IMR-90 (cell line): ENCODE results near the gene ITPRID1. TPM values are rescaled to one million over a fixed set of nuclear protein-coding genes. Genes with fewer than 3 reads are reported as not detected.

Experiments
- ATAC-seq: fragments of 200-7000 bp; cut with Tn5 transposase; 2 replicates; pipeline ENCODE4 v1.9.1; 2020; ENCODE audit warnings: low read depth, mild to moderate bottlenecking, moderate library complexity
- BruUV-seq: library from RNA; stranded (reverse); fragments of 400-500 nt; replicated peaks from 2 replicates; lab custom pipeline; 2021; lab: Mats Ljungman, UMichigan
- CTCF ChIA-PET: fragments of 300-600 bp; formaldehyde crosslinking; extraction: SDS; loops from one replicate; lab custom pipeline; 2021; ENCODE audit warnings: antibody characterized with exemption; lab: Yijun Ruan, JAX
- POLR2A ChIA-PET: fragments of 300-600 bp; sonication (Branson Sonifier 250); formaldehyde crosslinking; loops from one replicate; lab custom pipeline; 2022; ENCODE audit warnings: antibody characterized with exemption; ENCODE audit not compliant: unreplicated experiment; lab: Charles Lee
- DNase-seq: peaks from one replicate; pipeline ENCODE4 v3.0.0; 2013
- H2AFZ ChIP-seq: replicated peaks from 2 replicates; pipeline ENCODE3; 2013; ENCODE audit warnings: low read length, mild to moderate bottlenecking; ENCODE audit not compliant: poor library complexity
- H2AK5ac ChIP-seq: 2 replicates; pipeline ENCODE4 v1.6.1; 2013; ENCODE audit warnings: low read depth, low read length, inconsistent platforms
- H2AK9ac ChIP-seq: replicated peaks from 2 replicates; pipeline ENCODE3; 2013; ENCODE audit warnings: mild to moderate bottlenecking, low read depth, low read length, moderate library complexity; ENCODE audit not compliant: poor library complexity
- H2BK120ac ChIP-seq: 2 replicates; pipeline ENCODE4 v1.6.1; 2013; ENCODE audit warnings: low read depth, low read length, inconsistent platforms
- H2BK15ac ChIP-seq: 3 replicates; pipeline ENCODE4 v1.6.1; 2013; ENCODE audit warnings: low read depth, low read length, inconsistent platforms
- H2BK20ac ChIP-seq: 2 replicates; pipeline ENCODE4 v1.6.1; 2013; ENCODE audit warnings: low read depth, mild to moderate bottlenecking, inconsistent platforms, low read length, moderate library complexity
- H2BK5ac ChIP-seq: 2 replicates; pipeline ENCODE4 v1.6.1; 2013; ENCODE audit warnings: mild to moderate bottlenecking, low read depth, low read length, inconsistent platforms; ENCODE audit not compliant: poor library complexity, severe bottlenecking
- H3K14ac ChIP-seq: replicated peaks from 2 replicates; pipeline ENCODE4 v1.6.1; 2013; ENCODE audit warnings: low read depth, low read length, inconsistent platforms
- H3K18ac ChIP-seq: 2 replicates; pipeline ENCODE4 v1.6.1; 2013; ENCODE audit warnings: low read depth, low read length, control low read depth
- H3K23ac ChIP-seq: 2 replicates; pipeline ENCODE4 v1.6.1; 2013; ENCODE audit warnings: low read depth, low read length, inconsistent platforms
- H3K27ac ChIP-seq: 2 replicates; pipeline ENCODE4 v1.5.1; 2013; ENCODE audit warnings: mild to moderate bottlenecking, control low read depth, low read length; ENCODE audit not compliant: insufficient read depth
- H3K27me3 ChIP-seq: 2 replicates; pipeline ENCODE4 v1.6.1; 2013; ENCODE audit warnings: low read length; ENCODE audit not compliant: control insufficient read depth, insufficient read depth
- H3K36me3 ChIP-seq: 2 replicates; pipeline ENCODE4 v1.6.1; 2013; ENCODE audit warnings: low read length, mixed read lengths; ENCODE audit not compliant: control insufficient read depth, insufficient read depth
- H3K4ac ChIP-seq: 2 replicates; pipeline ENCODE4 v1.6.1; 2013; ENCODE audit warnings: low read depth, low read length, inconsistent platforms
- H3K4me1 ChIP-seq: 2 replicates; pipeline ENCODE4 v1.6.1; 2013; ENCODE audit warnings: low read length, mixed read lengths; ENCODE audit not compliant: control insufficient read depth, insufficient read depth
- H3K4me2 ChIP-seq: 2 replicates; pipeline ENCODE4 v1.6.1; 2013; ENCODE audit warnings: low read depth, mild to moderate bottlenecking, control low read depth, low read length, moderate library complexity
- H3K4me3 ChIP-seq: 2 replicates; pipeline ENCODE4 v1.5.1; 2013; ENCODE audit warnings: low read depth, mild to moderate bottlenecking, control low read depth, low read length, moderate library complexity; ENCODE audit not compliant: insufficient read depth
- H3K56ac ChIP-seq: 2 replicates; pipeline ENCODE4 v1.6.1; 2013; ENCODE audit warnings: low read length, inconsistent platforms; ENCODE audit not compliant: insufficient read depth; ENCODE audit errors: extremely low read depth
- H3K79me1 ChIP-seq, 2 experiments: 2 replicates each; pipeline ENCODE4 v1.6.1; 2013; ENCODE audit warnings: low read length in 2 of 2, inconsistent platforms in 1 of 2, low read depth in 1 of 2
- H3K9ac ChIP-seq: 2 replicates; pipeline ENCODE4 v1.6.1; 2013; ENCODE audit warnings: low read depth, low read length, control low read depth
- H3K9me1 ChIP-seq: 2 replicates; pipeline ENCODE4 v1.6.1; 2013; ENCODE audit warnings: low read length, inconsistent platforms; ENCODE audit not compliant: insufficient read depth
- H3K9me3 ChIP-seq: 2 replicates; pipeline ENCODE4 v1.6.1; 2013; ENCODE audit warnings: low read length; ENCODE audit not compliant: control insufficient read depth, insufficient read depth
- H4K20me1 ChIP-seq: 2 replicates; pipeline ENCODE4 v1.6.1; 2013; ENCODE audit warnings: low read length, inconsistent platforms; ENCODE audit not compliant: insufficient read depth
- H4K5ac ChIP-seq: 2 replicates; pipeline ENCODE4 v1.6.1; 2013; ENCODE audit warnings: mild to moderate bottlenecking, low read depth, low read length, control low read depth
- H4K8ac ChIP-seq, 2 experiments: 2 replicates each; pipeline ENCODE4 v1.6.1; 2013; ENCODE audit warnings: low read depth in 2 of 2, low read length in 2 of 2, control low read depth in 1 of 2, inconsistent platforms in 1 of 2
- H4K91ac ChIP-seq: 2 replicates; pipeline ENCODE4 v1.6.1; 2013; ENCODE audit warnings: low read depth, low read length, inconsistent platforms; ENCODE audit not compliant: insufficient read depth
- BHLHE40 ChIP-seq: fragments of 150-350 bp; IDR thresholded peaks from 2 replicates; pipeline ENCODE4 v1.6.1; 2016; ENCODE audit warnings: mild to moderate bottlenecking, low read depth, low read length
- CEBPB ChIP-seq: IDR thresholded peaks from 2 replicates; pipeline ENCODE4 v1.6.1; 2012; ENCODE audit warnings: low read depth, low read length, improper control_type of control experiment
- CHD1 ChIP-seq: IDR thresholded peaks from 2 replicates; pipeline ENCODE4 v1.6.1; 2012; ENCODE audit warnings: low read depth, low read length, improper control_type of control experiment
- FOS ChIP-seq: fragments of 150-350 bp; IDR thresholded peaks from 2 replicates; pipeline ENCODE4 v1.6.1; 2016; ENCODE audit warnings: low read depth, low read length
- MAFK ChIP-seq: IDR thresholded peaks from 2 replicates; pipeline ENCODE4 v1.6.1; 2012; ENCODE audit warnings: low read depth, low read length, improper control_type of control experiment
- MAZ ChIP-seq: IDR thresholded peaks from 2 replicates; pipeline ENCODE4 v1.6.1; 2012; ENCODE audit warnings: low read depth, mild to moderate bottlenecking, low read length, improper control_type of control experiment, moderate library complexity, borderline replicate concordance
- MXI1 ChIP-seq: IDR thresholded peaks from 2 replicates; pipeline ENCODE4 v1.6.1; 2012; ENCODE audit warnings: low read depth, mild to moderate bottlenecking, low read length, moderate library complexity, borderline replicate concordance
- NFE2L2 ChIP-seq: fragments of 150-350 bp; IDR thresholded peaks from 2 replicates; pipeline ENCODE4 v1.6.1; 2016; ENCODE audit warnings: low read depth, mild to moderate bottlenecking, low read length
- RAD21 ChIP-seq: IDR thresholded peaks from 2 replicates; pipeline ENCODE4 v1.6.1; 2012; ENCODE audit warnings: low read length, improper control_type of control experiment
- RCOR1 ChIP-seq: IDR thresholded peaks from 2 replicates; pipeline ENCODE4 v1.6.1; 2012; ENCODE audit warnings: mild to moderate bottlenecking, low read length, improper control_type of control experiment; ENCODE audit not compliant: insufficient replicate concordance
- RFX5 ChIP-seq: IDR thresholded peaks from 2 replicates; pipeline ENCODE4 v1.8.0; 2012; ENCODE audit warnings: low read depth, mild to moderate bottlenecking, low read length, moderate library complexity
- SMC3 ChIP-seq: fragments of 150-350 bp; IDR thresholded peaks from 2 replicates; pipeline ENCODE4 v1.6.1; 2016; ENCODE audit warnings: low read depth, mild to moderate bottlenecking, antibody characterized with exemption, low read length, moderate library complexity
- WGBS, 2 experiments: methylation state at CpG; one replicate each; pipeline versions ENCODE4 v1.1.5 to v1.1.7; 2013; ENCODE audit warnings: missing lambda C conversion rate in 2 of 2; ENCODE audit not compliant: insufficient read length in 1 of 2; ENCODE audit errors: extremely low coverage in 2 of 2; 5-methylcytosine and 5-hydroxymethylcytosine counted together
- dilution Hi-C: fragments of 300-500 bp; cut with HindIII; formaldehyde crosslinking; loops from one replicate; pipeline ENCODE4 v1.14.3; 2018; ENCODE audit warnings: low sequenced_read_pairs; ENCODE audit not compliant: unreplicated experiment
- in situ Hi-C: fragments of 300-500 bp; cut with MboI; formaldehyde crosslinking; loops from 3 replicates; pipeline ENCODE4 v1.14.3; 2019; ENCODE audit warnings: low sequenced_read_pairs, inconsistent platforms, mixed read lengths
- intact Hi-C: fragments of 100-400 bp; cut with micrococcal nuclease; formaldehyde crosslinking; loops from 2 replicates; pipeline ENCODE4 v1.10.0; 2022
- polyA plus RNA-seq, 3 experiments: library from polyadenylated mRNA; depleted of rRNA; stranded (reverse); fragments of >200 nt; gene quantifications; 2 replicates each; pipeline ENCODE4 v1.2.3, GENCODE V29; 2012; ENCODE audit warnings: low replicate concordance in 1 of 3
- total RNA-seq: library from RNA; depleted of rRNA; stranded (reverse); fragments of >200 nt; gene quantifications from 2 replicates; pipeline ENCODE4 v1.2.3, GENCODE V29; 2012
- TF ChIP-seq, protein P1 (sequence below): fragments of 150-350 bp; IDR thresholded peaks from 2 replicates; pipeline ENCODE4 v1.6.1; 2016; ENCODE audit warnings: low read depth, mild to moderate bottlenecking, low read length, moderate library complexity, borderline replicate concordance
- TF ChIP-seq, protein P2 (sequence below): fragments of 150-350 bp; IDR thresholded peaks from 2 replicates; pipeline ENCODE4 v1.6.1; 2017; ENCODE audit warnings: mild to moderate bottlenecking, antibody characterized with exemption, low read length, low read depth
- TF ChIP-seq, protein P3 (sequence below): conservative IDR thresholded peaks from 2 replicates; pipeline ENCODE4 v1.5.1; 2012; ENCODE audit warnings: mild to moderate bottlenecking, low read depth, low read length, improper control_type of control experiment

Gene ITPRID1
- total and polyA plus RNA-seq, 2 of the 4 experiments (the other 2 are of a cell fraction) = not detected

DNA sequence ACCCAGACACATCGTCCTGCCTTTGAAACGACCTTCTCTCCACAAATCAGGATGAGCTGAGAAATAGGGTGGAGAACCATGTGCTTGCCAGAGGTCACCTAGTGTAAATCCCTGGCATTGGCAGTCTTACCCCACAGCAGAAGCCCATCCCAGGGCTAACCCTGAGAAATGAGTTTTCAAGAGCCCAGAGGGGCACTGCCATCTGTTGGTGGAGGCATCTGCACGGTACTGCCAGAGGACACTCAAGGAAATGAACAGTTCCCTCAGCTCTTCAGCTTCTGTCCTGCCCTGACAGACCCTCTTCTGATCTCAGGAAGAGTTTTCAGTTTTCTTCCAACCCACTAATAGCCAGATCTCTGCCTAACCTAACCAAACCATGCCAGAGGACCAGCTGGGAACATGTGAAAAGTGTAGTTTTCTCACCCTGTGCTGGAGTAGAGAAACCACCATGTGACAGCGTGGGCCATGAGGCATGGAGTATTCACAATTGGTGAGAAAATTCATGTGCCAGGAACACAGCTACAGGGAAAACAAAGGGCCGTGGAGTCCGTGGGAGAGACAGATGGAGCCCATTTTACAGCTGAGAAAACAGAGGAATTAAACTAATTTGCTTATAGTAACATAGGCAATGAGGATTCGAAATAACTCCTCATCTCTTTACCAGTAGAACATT, 37.7 kb upstream of the ITPRID1 start:
- dilution Hi-C loops = no loop called here
- H3K4me1 ChIP-seq = no peaks in the 10 kb centered on the region
- POLR2A ChIA-PET = no interaction called here
- no peak overlapping the region for H3K18ac ChIP-seq
- no peak overlapping the region for H3K56ac ChIP-seq
- no peak overlapping the region for H2AK9ac ChIP-seq
- DNase-seq = no peak
- H3K14ac ChIP-seq = no peak overlapping the region
- H2BK5ac ChIP-seq = no peak overlapping the region
- no peak overlapping the region for H4K5ac ChIP-seq
- H3K23ac ChIP-seq = no peak overlapping the region
- no peak for ATAC-seq
- H3K9ac ChIP-seq = no peak overlapping the region
- H3K36me3 ChIP-seq = no peaks in the 10 kb centered on the region
- H3K4me2 ChIP-seq = no peak overlapping the region
- H3K27me3 ChIP-seq = no peaks in the 10 kb centered on the region
- no peak overlapping the region for H2AK5ac ChIP-seq
- H2BK120ac ChIP-seq = no peak overlapping the region
- H4K8ac ChIP-seq = no peak overlapping the region
- intact Hi-C loops = no loop called here
- no peak overlapping the region for H3K4ac ChIP-seq
- H2BK20ac ChIP-seq = no peak overlapping the region
- no peaks in the 10 kb centered on the region for H3K9me3 ChIP-seq
- H2AFZ ChIP-seq = no peak overlapping the region
- H4K91ac ChIP-seq = no peak overlapping the region
- 60% methylated on average over 1 of the region's 7 CpGs; no CpG with 5 or more reads in 1 of the 2 experiments for WGBS, 2 experiments
- no peak overlapping the region for H2BK15ac ChIP-seq
- H4K20me1 ChIP-seq = no peaks in the 10 kb centered on the region
- H3K27ac ChIP-seq = no peak overlapping the region
- H3K4me3 ChIP-seq = no peak overlapping the region
- BruUV-seq = no TSS peak
- in situ Hi-C loops = no loop called here
- CTCF ChIA-PET = interaction anchor here (0.6 kb wide), 1 partner anchor 28 kb away, joined by 3 read pairs; no protein-coding TSS in a partner anchor
- no peaks in the 10 kb centered on the region for H3K9me1 ChIP-seq
- TF ChIP-seq NFE2L2 (no peak), CHD1 (no peak), RAD21 (no peak), MAZ (no peak), BHLHE40 (no peak), CEBPB (no peak), SMC3 (no peak), RFX5 (no peak), MXI1 (no peak), RCOR1 (no peak), FOS (no peak), MAFK (no peak)
- TF ChIP-seq, protein P1, sequence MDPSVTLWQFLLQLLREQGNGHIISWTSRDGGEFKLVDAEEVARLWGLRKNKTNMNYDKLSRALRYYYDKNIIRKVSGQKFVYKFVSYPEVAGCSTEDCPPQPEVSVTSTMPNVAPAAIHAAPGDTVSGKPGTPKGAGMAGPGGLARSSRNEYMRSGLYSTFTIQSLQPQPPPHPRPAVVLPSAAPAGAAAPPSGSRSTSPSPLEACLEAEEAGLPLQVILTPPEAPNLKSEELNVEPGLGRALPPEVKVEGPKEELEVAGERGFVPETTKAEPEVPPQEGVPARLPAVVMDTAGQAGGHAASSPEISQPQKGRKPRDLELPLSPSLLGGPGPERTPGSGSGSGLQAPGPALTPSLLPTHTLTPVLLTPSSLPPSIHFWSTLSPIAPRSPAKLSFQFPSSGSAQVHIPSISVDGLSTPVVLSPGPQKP = no peak
- TF ChIP-seq, protein P2, sequence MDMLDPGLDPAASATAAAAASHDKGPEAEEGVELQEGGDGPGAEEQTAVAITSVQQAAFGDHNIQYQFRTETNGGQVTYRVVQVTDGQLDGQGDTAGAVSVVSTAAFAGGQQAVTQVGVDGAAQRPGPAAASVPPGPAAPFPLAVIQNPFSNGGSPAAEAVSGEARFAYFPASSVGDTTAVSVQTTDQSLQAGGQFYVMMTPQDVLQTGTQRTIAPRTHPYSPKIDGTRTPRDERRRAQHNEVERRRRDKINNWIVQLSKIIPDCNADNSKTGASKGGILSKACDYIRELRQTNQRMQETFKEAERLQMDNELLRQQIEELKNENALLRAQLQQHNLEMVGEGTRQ = no peak
- TF ChIP-seq, protein P3, sequence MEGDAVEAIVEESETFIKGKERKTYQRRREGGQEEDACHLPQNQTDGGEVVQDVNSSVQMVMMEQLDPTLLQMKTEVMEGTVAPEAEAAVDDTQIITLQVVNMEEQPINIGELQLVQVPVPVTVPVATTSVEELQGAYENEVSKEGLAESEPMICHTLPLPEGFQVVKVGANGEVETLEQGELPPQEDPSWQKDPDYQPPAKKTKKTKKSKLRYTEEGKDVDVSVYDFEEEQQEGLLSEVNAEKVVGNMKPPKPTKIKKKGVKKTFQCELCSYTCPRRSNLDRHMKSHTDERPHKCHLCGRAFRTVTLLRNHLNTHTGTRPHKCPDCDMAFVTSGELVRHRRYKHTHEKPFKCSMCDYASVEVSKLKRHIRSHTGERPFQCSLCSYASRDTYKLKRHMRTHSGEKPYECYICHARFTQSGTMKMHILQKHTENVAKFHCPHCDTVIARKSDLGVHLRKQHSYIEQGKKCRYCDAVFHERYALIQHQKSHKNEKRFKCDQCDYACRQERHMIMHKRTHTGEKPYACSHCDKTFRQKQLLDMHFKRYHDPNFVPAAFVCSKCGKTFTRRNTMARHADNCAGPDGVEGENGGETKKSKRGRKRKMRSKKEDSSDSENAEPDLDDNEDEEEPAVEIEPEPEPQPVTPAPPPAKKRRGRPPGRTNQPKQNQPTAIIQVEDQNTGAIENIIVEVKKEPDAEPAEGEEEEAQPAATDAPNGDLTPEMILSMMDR = no peak
- H3K79me1 ChIP-seq = no peaks in the 10 kb centered on the region
